ENCODE data around the gene MANBA.
"Not testable (repeated sequence)": the region's sequence is repeated elsewhere in the genome, so short reads cannot be mapped to it uniquely, and the experiment has no call there.

MANBA gene

DNA sequence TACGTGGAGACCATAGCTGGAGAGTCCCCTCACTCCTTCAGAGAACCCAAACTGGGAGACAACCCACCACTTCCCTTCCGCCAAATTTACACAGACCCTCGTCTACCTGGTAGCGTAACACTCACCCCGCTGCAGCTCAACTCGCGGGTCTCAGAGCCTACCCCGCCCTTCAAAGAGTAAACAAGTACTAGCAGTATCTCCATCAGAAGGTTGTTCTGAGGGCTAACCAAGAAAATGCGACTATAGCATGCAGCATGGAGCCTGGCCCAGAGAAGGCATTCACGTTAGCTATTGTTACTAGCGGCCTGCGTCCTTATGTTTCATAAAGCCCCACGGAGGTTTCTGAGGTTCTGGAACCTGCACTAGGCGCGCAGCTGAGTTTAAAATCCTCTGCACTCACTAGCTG, 531 bp upstream of the MANBA start:
- DNase-seq, result no peak

- no peak for DNase-seq
These were observed 730 bp downstream of the MANBA start for GRCh38 chr4:102759831-102760644.

GRCh38 chr4:102758241-102759160, 2.3 kb downstream of the MANBA start:
- DNase-seq, result no peak

DNA sequence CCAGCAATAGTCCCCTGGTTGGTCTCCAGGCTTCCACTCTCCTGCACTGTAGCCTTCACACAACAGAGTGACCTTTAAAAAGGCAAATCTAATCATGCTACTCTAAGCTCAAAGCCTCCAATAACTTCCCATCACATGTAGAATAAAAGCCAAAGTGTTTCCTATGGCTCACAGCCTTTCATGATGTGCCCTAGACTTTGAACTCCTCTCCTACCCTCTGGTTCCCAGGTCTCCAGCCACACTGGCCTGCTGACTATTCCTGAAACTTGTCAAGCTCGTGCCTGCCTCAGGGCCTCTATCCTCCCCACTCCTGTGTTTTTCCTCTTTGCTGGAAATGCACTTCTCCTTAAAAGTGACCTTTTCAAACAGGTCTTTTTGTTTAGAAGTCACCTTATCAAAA, 3.1 kb downstream of the MANBA start:
- DNase-seq, result no peak

DNA sequence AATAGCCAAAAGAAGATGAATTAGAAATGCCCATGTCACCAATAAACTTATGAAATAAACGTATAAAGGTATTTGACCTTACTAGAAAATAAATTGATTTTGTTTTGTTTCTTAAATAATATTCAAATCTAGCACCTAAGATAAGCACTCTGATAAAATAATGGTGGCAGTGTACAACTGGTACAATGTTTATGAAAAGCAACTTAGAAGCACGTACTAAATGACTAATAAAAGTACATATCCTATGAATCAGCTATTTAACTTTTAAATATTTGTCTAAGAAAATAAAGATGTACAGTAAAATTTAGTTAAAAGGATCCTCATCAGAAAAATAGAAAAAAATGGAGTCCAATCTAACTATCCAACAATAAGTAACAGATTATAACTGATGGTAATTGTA, 6.7 kb downstream of the MANBA start:
- DNase-seq, result no peak

DNA sequence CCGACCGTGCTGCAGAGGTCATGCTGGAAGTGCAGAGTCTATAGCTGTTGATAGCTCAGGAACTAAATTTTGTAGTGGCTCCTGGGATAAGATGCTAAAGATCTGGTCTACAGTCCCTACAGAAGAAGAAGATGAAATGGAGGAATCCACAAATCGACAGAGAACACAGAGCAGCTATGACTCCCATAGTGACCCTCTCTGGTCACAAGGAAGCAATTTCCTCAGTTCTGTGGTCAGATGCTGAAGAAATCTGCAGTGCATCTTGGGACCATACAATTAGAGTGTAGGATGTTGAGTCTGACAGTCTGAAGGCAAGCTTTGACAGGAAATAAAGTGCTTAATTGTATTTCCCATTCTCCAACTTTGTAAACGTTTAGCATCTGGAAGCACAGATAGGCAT, 8.8 kb downstream of the MANBA start:
- no peak for DNase-seq

DNA sequence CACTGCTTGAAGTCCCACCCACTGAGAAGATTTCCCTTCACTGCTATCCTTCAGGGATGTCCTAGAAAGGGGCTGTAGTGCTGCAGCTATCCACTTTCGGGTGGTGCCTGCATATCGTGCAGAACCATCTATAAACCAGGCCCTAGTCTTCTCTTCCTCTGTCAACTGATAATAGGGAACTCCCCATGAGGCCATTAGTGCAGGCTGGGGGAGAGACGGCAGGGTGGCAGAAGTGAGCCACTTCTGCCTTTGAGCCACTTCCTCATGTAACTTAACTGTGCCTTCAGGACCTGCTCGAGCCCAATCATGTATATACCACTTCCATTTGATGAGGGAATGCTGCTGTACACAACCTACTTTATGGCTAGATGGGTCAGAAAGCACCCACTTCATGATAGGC, 17.4 kb downstream of the MANBA start:
- DNase-seq, result not testable (repeated sequence)

DNA sequence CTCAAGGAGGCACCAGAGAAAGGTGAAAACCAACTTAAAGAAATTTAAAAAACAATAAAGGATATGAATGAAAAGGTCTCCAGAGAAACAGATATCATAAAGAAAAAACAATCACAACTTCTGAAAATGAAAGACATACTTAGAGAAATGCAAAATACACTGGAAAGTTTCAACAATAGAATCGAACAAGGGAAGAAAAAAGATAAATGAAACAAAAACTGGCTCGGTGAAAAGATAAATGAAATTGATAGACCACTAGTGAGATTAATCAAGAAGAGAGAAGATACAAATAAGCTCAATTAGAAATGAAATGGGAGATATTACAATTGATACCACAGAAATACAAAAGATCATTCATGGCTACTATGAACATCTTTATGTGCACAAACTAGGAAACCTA, 22.0 kb downstream of the MANBA start:
- DNase-seq, result not testable (repeated sequence)

DNA sequence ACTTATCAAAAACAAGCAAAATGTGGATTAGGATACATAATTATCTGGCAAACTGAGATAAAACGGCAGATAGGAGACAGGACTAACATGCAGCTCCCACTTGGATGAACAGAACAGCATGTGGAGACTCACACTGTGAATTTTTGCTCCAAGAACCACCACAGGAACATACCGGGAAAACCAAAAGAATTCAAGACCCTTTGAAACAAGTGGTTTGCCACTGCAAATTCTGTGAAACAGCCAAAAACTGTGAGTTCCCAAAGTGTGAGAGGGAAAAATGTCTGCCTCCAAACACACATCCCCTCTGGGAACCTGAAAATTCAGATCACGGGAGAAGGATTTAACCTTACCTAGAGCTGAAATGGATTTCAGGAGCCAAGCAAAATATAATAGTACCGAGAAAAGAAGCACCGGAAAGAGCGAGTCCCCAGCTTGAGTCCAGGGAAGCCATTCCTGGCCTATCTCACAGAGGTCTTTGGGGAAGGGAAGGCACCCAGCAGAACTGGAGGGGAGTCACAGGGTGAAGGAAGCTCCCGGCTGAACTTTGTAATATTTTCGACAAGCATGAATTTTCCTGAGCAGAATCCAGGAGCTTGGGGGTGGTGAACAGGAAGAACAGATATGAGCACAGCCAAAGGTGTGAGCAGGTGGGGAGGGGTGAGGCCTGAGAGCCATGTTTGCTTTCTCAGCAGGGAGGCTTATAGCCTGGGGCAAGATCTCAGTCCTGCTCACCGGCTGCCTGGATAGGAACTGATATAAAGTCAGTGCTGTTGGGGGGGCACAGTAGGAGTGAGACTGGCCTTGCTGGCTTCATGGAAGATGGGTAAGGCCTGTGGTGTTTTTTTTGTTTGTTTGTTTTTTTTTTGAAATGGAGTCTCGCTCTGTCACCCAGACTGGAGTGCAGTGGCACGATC, 23.9 kb downstream of the MANBA start:
- DNase-seq, result no peak

- no peak for DNase-seq
These were observed 25.2 kb downstream of the MANBA start for GRCh38 chr4:102735582-102735981.

- DNase-seq, result no peak
These were observed 26.0 kb downstream of the MANBA start for GRCh38 chr4:102734591-102735385.

- DNase-seq, result no peak
These were observed 26.7 kb downstream of the MANBA start for GRCh38 chr4:102734116-102734515.

DNA sequence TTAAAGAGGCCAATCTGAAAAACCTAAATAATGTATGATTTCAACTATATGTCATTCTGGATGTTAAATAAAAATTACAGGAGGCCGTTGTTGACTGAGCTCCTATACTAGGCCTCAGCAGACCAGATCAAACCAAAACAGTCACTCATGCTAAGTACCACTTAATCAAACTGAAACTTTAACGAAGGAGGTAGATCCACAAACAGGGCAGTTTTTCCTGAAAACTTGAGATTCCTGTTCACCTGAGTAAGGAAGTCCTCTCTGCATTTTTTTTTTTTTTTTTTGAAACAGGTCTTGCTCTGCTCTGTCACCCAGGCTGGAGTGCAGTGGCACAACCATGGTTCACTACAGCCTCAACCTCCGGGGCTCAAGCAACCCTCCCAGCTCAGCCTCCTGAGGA, 27.7 kb downstream of the MANBA start:
- DNase-seq, result no peak

DNA sequence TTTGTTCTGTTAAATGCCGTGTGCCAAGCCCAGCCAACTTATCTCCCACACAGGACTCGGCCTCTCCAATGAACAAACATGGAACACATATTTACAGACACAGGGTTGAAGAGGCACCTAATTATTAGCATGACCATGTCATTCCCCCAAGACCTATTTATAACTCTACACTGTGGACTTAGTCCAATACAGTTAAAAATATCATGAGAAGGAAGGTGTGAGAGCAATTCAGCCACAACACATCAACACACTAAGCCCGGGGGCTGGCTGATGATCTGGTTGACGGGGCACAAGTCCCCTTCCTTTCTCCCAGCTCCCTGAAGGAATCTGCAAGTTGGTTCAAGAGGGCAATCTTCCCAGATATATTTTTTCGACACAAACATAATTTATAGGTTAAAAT, 28.1 kb downstream of the MANBA start:
- DNase-seq, result no peak

GRCh38 chr4:102730968-102731533, 29.7 kb downstream of the MANBA start:
- no peak for DNase-seq

DNA sequence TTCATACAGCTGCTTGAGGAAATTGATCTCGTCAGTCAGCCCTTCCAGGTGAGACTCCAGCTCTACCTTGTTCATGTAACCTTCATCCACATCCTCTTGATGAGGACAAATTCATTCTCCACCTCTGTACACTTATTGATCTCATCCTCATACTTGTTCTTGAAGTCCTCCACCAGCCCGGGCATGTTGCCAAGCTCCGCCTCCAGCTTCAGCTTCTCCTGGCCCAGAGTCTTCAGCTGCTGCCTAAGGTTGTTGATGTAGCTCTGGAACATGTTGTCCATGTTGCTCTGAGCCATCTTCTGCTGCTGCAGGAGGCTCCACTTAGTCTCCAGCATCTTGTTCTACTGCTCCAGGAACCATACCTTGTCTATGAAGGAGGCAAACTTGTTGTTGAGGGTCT, 31.3 kb downstream of the MANBA start:
- not testable (repeated sequence) for DNase-seq

GRCh38 chr4:102726919-102727318, 33.8 kb downstream of the MANBA start:
- DNase-seq, result not testable (repeated sequence)

GRCh38 chr4:102726068-102726467, 34.7 kb downstream of the MANBA start:
- no peak for DNase-seq

GRCh38 chr4:102725229-102725628, 35.5 kb downstream of the MANBA start:
- no peak for DNase-seq

GRCh38 chr4:102723511-102723910, 37.3 kb downstream of the MANBA start:
- no peak for DNase-seq

- DNase-seq, result no peak
These were observed 38.0 kb downstream of the MANBA start for GRCh38 chr4:102722740-102723139.
